Measurements from ENCODE around the gene MAP3K7CL. TPM values are rescaled to one million over a fixed set of nuclear protein-coding genes. Genes with fewer than 3 reads are reported as not detected.
A peak's percentile ranks its signal among the peaks of the same experiment; 100 is the strongest.

MAP3K7CL gene
- total RNA-seq, 2 experiments from 2014 or later = 10.2 to 12.0 TPM

DNA sequence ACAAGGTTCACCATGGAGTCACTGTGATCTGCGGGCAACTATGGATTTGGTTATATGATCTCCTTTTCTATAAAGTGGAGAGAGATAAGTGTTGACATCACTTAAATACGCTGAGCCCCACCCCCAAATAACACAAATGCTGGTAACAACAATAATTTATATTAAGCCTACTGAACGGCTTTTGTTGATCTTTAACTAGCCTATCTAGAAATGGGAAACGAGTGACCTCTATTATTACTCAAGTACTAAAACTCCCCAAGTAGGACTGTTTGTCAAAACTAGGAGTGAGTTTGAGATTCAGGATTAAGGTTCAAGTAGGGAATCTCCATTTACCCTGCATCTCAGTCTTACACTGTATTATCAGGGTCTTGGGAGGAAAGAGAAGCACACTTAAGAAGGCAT, 52.2 kb downstream of the MAP3K7CL start:
- ATAC-seq (ENCODE audit: low read depth) = no peak
- Mint-ChIP-seq H3K36me3 (peaks cover 3% of the 10 kb centered on the region), H3K4me1 (peaks cover 10% of the 10 kb centered on the region), H3K27me3 (no peaks in the 10 kb centered on the region), H3K9me3 (peaks cover 1% of the 10 kb centered on the region), H3K27ac (no peak overlapping the region), H3K4me3 (no peak overlapping the region)
- POLR2A ChIA-PET = no interaction called here
- no peak for DNase-seq

DNA sequence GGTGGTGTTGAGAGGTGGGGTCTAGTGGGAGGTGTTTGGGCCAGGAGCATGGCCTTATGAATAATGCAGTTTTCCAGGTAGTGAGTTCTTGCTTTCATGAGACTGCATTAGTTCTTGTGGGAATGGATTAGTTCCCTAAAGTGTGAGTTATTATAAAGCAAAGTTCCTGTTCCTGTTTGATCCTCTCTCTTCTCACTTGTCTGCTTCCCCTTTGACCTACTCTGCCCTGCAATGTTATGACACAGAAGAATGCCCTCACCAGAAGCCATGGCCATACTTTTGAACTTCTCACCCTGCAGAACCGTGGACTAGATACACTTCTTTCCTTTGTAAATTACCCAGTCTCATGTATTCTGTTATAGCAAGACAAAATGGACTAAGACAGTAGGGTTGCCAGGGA, 53.6 kb downstream of the MAP3K7CL start:
- no peak for DNase-seq
- Mint-ChIP-seq H3K4me1 (peaks cover 7% of the 10 kb centered on the region), H3K9me3 (peaks cover 1% of the 10 kb centered on the region), H3K36me3 (peaks cover 3% of the 10 kb centered on the region), H3K27ac (no peak overlapping the region), H3K4me3 (no peak overlapping the region), H3K27me3 (no peaks in the 10 kb centered on the region)
- ATAC-seq (ENCODE audit: low read depth) = no peak
- POLR2A ChIA-PET = no interaction called here

DNA sequence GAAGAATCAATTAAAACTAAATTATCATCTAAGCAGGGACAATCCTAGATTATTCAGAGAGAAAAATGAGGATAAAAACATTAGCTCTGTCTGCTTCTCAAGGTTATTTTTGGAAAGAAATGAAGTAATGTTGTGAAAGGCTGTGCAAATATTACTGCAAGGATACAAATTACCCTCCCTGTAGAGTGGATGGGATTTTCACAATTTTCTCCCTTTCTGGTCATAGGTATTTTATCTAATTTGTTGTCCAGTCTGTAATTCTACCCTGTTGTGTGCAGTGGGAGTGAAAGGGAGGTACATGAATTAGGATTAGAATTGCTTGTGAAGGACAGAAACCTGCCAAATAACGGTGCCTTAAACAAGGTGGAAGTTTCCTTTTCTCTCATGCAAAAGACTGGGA, 54.7 kb downstream of the MAP3K7CL start:
- ATAC-seq (ENCODE audit: low read depth) (no peak), DNase-seq (no peak)
- Mint-ChIP-seq H3K36me3 (peaks cover 3% of the 10 kb centered on the region), H3K27ac (no peak overlapping the region), H3K9me3 (peaks cover 1% of the 10 kb centered on the region), H3K4me1 (peaks cover 7% of the 10 kb centered on the region), H3K4me3 (no peak overlapping the region), H3K27me3 (no peaks in the 10 kb centered on the region)
- POLR2A ChIA-PET = no interaction called here

DNA sequence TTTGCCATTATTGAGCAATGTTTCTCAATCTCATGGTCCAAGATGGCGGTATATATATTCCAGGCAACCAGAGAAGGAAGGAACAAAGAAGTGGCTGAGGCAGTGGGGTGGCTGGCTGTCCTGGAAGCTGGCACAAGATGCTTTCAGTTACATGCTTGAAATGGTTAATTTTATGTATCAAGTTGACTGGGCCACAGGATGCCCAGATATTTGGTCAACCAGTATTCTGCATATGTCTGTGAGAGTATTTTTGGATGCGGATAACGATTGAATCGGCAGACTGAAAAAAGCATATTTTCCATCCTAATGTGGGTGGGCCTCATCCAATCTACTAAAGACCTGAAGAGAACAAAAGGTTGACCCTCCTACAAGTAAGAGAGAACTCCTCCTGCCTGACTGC, 55.2 kb downstream of the MAP3K7CL start:
- Mint-ChIP-seq H3K27ac (no peak overlapping the region), H3K36me3 (no peaks in the 10 kb centered on the region), H3K4me3 (no peak overlapping the region), H3K4me1 (peaks cover 8% of the 10 kb centered on the region), H3K9me3 (peaks cover 1% of the 10 kb centered on the region), H3K27me3 (no peaks in the 10 kb centered on the region)
- DNase-seq (no peak), ATAC-seq (ENCODE audit: low read depth) (no peak)
- POLR2A ChIA-PET = no interaction called here

DNA sequence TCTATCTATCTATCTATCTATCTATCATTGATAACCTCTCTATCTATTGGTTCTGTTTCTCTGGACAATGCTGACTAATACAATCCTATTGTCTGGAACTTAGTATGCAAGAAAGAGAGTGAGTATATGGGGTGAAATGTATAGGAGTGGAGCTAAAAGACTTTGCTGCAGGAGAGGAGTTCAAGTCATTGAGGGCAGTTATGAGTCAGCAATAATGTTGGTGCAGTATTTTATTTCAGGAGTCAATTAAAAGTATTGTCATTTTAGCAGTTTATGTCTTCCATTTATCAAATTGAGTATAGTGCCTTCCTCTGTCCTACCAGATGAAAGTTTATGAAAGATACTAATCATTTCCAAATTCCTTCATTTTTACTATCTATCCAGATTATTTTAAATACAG, 55.8 kb downstream of the MAP3K7CL start:
- Mint-ChIP-seq H3K9me3 (peaks cover 1% of the 10 kb centered on the region), H3K27ac (no peak overlapping the region), H3K27me3 (no peaks in the 10 kb centered on the region), H3K4me1 (peaks cover 12% of the 10 kb centered on the region), H3K36me3 (no peaks in the 10 kb centered on the region), H3K4me3 (no peak overlapping the region)
- POLR2A ChIA-PET = no interaction called here
- ATAC-seq (ENCODE audit: low read depth) (no peak), DNase-seq (no peak)

DNA sequence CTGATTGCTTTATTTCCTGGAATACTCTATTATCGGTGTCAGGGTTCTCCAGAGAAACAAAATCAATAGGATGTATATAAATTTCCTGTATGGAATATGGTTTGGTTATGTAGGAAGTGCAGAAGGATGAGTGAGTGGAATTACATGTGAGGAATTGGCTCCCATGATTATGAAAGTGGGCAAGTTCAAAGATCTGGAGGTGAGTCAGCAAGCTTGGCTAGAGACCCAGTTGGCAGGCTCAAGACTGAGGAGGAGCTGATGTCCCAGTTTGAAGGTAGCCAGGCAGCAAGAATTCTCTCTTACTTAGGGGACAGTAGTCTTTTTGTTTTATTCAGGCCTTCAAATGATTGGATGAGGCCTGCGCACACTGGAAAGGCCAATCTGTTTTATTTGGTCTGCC, 57.5 kb downstream of the MAP3K7CL start:
- Mint-ChIP-seq H3K9me3 (peaks cover 1% of the 10 kb centered on the region), H3K36me3 (no peaks in the 10 kb centered on the region), H3K4me3 (no peak overlapping the region), H3K4me1 (peaks cover 8% of the 10 kb centered on the region), H3K27me3 (no peaks in the 10 kb centered on the region), H3K27ac (no peak overlapping the region)
- POLR2A ChIA-PET = no interaction called here
- DNase-seq = no peak
- ATAC-seq (ENCODE audit: low read depth) = no peak

DNA sequence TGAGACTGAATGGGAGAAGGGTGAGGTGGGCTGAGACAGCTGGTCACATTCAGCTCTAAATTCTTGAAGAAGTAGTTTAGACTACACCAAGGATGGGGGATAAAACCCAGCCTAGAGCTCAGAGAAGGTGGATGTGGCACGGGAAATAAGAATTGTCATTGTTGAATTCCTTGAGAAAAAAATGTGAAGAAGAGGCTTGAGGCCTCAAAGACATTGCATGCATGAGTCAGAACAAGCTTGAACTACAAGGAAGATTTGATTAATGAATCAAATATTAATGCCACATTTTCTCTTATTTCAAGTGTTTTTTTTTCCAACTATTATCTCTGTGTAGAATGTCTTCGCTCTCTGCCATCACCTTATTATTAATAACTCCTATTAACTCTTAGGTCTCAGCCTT, 58.9 kb downstream of the MAP3K7CL start:
- H3K27ac Mint-ChIP-seq = no peak overlapping the region
- POLR2A ChIA-PET = no interaction called here
- H3K27me3 Mint-ChIP-seq = no peaks in the 10 kb centered on the region
- no peaks in the 10 kb centered on the region for H3K9me3 Mint-ChIP-seq
- DNase-seq (no peak), ATAC-seq (ENCODE audit: low read depth) (no peak)
- peaks cover 8% of the 10 kb centered on the region for H3K4me1 Mint-ChIP-seq
- no peak overlapping the region for H3K4me3 Mint-ChIP-seq
- H3K36me3 Mint-ChIP-seq = no peaks in the 10 kb centered on the region

DNA sequence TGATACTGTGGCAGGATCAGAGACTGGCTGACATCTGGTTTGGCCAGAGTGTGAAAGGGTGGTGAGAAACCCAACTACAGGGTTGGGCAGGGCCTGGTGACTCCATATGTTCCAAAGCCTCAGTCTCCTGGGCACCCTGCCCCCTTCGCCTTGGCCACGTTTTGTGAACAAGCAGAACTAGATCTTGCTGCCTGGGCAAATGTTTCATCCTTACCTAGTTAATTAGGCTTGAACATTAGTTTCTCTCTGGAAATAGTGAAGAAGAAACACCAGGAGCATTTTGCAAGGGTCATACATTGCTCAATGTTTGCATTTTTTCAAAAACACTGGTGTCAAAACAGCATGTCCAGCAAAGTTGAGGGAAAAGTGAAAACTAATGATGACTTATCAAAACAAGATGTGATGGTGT, 60.5 kb downstream of the MAP3K7CL start:
- Mint-ChIP-seq H3K4me3 (no peak overlapping the region), H3K27ac (no peak overlapping the region), H3K4me1 (peaks cover 11% of the 10 kb centered on the region), H3K27me3 (no peaks in the 10 kb centered on the region), H3K36me3 (no peaks in the 10 kb centered on the region), H3K9me3 (no peaks in the 10 kb centered on the region)
- no peak for DNase-seq
- no peak for ATAC-seq (ENCODE audit: low read depth)
- POLR2A ChIA-PET = no interaction called here

DNA sequence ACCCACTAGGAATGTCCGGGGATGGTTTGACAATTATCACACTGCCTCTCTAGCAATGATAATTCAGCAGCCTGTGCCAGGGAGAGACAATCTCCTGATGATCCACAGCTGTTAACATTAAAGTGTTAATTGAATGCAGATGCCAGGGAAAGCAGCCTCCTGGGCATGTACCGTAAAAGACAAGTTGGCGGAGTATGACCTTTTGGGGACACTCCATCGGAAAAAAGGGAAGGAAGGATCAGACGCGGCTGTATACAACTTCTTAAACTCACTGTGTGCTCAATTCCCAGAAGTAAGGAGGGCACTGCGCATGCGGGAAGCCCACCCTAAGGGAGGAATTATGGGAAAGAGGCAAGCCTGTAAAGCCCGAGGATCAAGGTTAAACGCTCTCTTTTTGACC, 62.6 kb downstream of the MAP3K7CL start:
- DNase-seq (no peak), ATAC-seq (ENCODE audit: low read depth) (no peak)
- Mint-ChIP-seq H3K4me3 (peak overlapping the region; percentile 0), H3K4me1 (peaks cover 20% of the 10 kb centered on the region), H3K27me3 (no peaks in the 10 kb centered on the region), H3K9me3 (peaks cover 5% of the 10 kb centered on the region), H3K36me3 (peaks cover 4% of the 10 kb centered on the region), H3K27ac (no peak overlapping the region)
- POLR2A ChIA-PET = no interaction called here

DNA sequence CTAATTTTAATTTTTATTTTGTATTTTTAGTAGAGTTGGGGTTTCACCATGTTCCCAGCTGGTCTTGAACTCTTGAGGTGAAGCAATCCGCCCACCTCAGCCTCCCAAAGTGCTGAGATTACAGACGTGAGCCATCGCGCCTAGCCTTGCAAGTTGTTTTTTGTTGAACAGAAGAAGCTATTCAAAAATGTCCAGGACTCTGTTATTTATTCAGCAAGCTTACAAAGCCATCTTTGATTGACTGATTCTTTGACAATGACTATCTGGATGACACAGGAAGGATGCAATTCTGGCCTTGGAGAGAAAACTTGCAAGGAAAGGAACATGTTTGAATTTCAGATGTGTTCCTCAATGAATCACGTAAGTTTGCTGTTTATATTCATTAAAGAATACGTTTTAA, 63.5 kb downstream of the MAP3K7CL start:
- H3K4me3 Mint-ChIP-seq = no peak overlapping the region
- peaks cover 20% of the 10 kb centered on the region for H3K4me1 Mint-ChIP-seq

DNA sequence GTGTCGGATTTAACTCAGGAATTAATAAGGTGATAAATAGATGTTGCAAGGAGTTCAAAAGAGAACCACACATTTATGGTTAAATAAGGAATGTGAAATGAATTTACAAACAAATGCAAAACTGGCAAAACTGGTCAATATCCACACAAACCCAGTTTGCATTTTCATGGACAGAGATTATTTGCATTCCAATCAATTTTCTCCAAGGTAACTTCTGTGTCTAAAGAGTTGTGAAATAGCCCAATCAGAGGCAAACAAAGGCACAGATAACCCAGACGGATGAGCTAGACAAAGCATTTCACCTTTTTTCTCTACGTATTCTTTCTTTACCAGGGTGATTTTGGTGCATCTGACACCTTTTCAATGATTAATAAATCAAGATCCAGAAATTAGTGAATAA, 63.9 kb downstream of the MAP3K7CL start:
- H3K4me1 Mint-ChIP-seq = peaks cover 20% of the 10 kb centered on the region

More for the DNA sequence above, 63.5 kb downstream of the MAP3K7CL start:
- ATAC-seq (ENCODE audit: low read depth) (no peak), DNase-seq (no peak)
- Mint-ChIP-seq H3K36me3 (peaks cover 5% of the 10 kb centered on the region), H3K9me3 (peaks cover 6% of the 10 kb centered on the region), H3K27me3 (no peaks in the 10 kb centered on the region), H3K27ac (no peak overlapping the region)
- POLR2A ChIA-PET = no interaction called here

DNA sequence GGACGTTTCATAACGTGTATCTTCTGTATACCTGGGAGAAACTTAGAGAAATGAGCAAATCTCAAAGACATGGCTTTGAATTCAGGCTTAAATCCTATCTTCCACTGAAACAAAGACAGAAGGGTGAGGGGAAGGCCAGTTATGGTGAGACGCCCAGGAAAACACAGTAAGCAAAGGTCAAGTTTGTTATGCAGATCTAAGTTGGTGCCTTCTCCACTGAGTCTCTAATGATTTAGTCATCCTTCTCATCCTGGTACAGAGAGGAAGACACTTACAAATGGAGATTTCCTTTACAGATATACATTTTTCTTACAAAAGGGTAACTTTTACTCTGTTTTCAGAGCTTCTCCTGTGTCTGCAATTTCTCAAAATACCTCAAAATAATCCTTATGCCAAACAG, 64.4 kb downstream of the MAP3K7CL start:
- DNase-seq = no peak
- POLR2A ChIA-PET = no interaction called here
- Mint-ChIP-seq H3K27me3 (no peaks in the 10 kb centered on the region), H3K4me3 (no peak overlapping the region), H3K4me1 (peaks cover 20% of the 10 kb centered on the region), H3K27ac (no peak overlapping the region), H3K36me3 (peaks cover 5% of the 10 kb centered on the region), H3K9me3 (peaks cover 11% of the 10 kb centered on the region)
- no peak for ATAC-seq (ENCODE audit: low read depth)

More for the DNA sequence above, 63.9 kb downstream of the MAP3K7CL start:
- H3K27ac Mint-ChIP-seq = no peak overlapping the region
- POLR2A ChIA-PET = no interaction called here
- peaks cover 9% of the 10 kb centered on the region for H3K9me3 Mint-ChIP-seq
- H3K4me3 Mint-ChIP-seq = no peak overlapping the region
- no peak for ATAC-seq (ENCODE audit: low read depth)
- DNase-seq = no peak
- H3K36me3 Mint-ChIP-seq = peaks cover 5% of the 10 kb centered on the region
- H3K27me3 Mint-ChIP-seq = no peaks in the 10 kb centered on the region

DNA sequence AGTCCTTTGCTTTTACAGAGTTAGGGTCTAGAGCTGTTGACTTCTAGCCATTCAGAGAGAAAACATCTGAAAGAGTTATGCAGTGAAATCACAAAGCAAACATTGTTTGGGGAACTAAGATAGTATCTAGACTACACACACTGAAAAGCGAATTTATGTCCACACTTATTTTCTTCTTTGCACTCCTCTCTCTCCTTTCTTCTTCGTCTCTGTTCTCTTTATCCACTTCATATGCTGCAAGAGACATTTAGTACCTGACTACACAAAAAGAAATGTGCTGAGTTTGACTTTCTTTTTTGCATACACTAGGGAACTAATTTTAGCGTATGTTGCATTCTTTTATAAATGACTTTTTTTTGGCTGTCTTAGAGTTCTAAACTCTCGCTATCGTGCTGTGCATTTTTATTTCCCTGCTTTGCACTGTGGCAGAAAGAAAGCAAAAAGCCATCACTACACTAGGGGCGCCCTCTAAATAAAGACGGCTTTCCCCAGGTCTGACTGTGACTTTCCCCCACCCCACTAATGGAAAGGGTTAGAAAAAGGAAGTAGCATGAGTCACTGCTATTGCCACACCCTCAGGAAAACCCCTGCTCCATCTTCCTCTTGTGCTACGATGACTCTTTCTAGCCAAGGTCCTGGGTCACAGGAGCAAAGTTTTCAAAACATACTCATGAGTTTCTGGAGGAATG, 65.7 kb downstream of the MAP3K7CL start:
- Mint-ChIP-seq H3K27me3 (no peaks in the 10 kb centered on the region), H3K4me3 (peak overlapping the region; percentile 70), H3K27ac (peak overlapping the region; percentile 61), H3K9me3 (peaks cover 17% of the 10 kb centered on the region), H3K36me3 (peaks cover 8% of the 10 kb centered on the region), H3K4me1 (peaks cover 15% of the 10 kb centered on the region)
- no peak for DNase-seq
- peak; percentile 96 for ATAC-seq (ENCODE audit: low read depth)
- POLR2A ChIA-PET = interaction anchor here (0.6 kb wide), 1 partner anchor 99 kb away, joined by 5 read pairs; no protein-coding TSS in a partner anchor

DNA sequence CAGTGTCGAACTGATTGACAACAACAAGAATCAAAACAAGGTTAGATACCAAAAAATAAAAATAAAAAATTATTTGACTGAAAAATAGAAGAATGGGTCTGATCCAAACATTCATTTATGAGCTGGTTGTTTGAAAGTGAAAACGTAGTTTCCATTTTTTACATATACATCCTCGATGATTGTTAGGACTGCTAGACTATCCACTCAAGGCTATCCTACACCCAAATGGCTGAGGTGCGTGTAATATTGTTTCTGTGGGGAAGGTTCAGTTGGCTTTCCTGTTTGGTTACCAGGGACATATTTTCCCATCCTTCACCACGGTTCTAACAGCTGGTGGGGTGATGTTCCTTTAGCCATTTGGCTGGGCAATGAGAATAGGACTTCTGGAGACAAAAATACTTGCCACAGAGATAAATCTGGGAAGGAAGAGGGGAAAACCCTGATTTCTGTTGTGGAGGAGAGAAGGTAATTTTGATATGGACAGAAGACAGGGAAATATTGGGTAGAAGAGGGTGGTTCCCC, 66.3 kb downstream of the MAP3K7CL start:
- H3K4me3 Mint-ChIP-seq = peak overlapping the region; percentile 70
- H3K9me3 Mint-ChIP-seq = peaks cover 20% of the 10 kb centered on the region
- DNase-seq (no peak), ATAC-seq (ENCODE audit: low read depth) (no peak)
- no peaks in the 10 kb centered on the region for H3K27me3 Mint-ChIP-seq
- H3K4me1 Mint-ChIP-seq = peaks cover 15% of the 10 kb centered on the region
- H3K36me3 Mint-ChIP-seq = peaks cover 8% of the 10 kb centered on the region
- H3K27ac Mint-ChIP-seq = peak overlapping the region; percentile 61
- POLR2A ChIA-PET = interaction anchor here (0.6 kb wide), 1 partner anchor 99 kb away, joined by 5 read pairs; no protein-coding TSS in a partner anchor
